ENCODE results near the gene NFIA. TPM values are rescaled to one million over a fixed set of nuclear protein-coding genes. Genes with fewer than 3 reads are reported as not detected.

Gene NFIA
- total RNA-seq, 1 donor from 2014 or later: 66.6 TPM

DNA sequence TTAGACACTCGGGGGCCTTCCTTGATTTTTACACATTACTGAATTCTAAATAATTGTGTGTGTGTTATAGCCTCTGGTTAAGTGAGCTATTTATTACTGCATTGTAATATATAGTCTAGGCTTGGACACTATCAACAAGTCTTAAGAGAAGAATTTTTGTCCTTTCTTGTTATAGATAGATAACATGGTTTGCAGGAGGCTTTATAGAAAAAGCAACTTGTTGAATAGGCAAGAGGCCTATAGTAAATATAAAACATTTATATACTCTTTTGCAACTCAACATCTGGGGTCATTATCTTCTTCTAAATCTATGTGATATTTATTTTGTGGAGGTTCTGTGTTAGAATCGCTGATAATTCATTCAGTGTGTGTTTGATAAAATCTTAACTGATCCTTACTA lies 293.8 kb downstream of the NFIA start:
- no peak for ATAC-seq
- H3K4me1 ChIP-seq: no peaks in the 10 kb centered on the region
- intact Hi-C loops (cut with DNase I): no loop called here

DNA sequence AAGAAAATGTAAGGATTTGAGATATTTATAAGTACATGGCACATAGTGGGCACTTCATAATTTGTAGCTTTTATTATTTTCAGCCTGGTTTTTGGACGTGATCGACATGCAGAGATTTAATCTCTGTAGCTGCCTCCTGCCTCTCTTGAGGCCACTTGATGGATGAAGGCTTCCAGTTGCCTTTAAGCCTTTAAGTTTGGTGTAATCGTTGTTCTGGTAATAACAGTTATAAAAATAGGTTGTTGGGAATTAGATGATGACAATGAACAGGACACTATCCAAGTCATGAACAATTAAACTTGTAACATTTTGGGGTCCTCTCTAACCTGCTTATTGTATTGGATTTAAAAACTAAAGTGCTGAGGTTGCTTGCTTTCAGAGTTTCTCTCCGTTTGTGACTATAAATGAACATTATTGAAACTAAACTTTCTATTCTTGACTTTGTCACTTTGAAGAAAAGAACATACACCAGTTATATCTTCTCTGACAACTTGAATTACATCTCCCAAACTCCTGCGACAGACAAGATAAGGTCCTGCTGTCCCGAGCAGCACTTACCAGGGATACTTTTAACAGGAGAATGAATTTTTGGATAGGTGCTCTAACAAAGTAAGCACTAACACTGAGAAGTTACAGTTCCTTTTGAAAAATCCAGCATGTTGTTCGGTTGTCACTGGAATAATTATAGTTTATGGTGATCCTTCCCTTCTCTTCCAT lies 295.0 kb downstream of the NFIA start:
- Histone ChIP-seq H3K4me1 (no peaks in the 10 kb centered on the region), H3K36me3 (no peaks in the 10 kb centered on the region)
- intact Hi-C loops (cut with DNase I): no loop called here

More for the DNA sequence above, 293.8 kb downstream of the NFIA start:
- H3K36me3 ChIP-seq: no peaks in the 10 kb centered on the region
- TF ChIP-seq, protein P1, sequence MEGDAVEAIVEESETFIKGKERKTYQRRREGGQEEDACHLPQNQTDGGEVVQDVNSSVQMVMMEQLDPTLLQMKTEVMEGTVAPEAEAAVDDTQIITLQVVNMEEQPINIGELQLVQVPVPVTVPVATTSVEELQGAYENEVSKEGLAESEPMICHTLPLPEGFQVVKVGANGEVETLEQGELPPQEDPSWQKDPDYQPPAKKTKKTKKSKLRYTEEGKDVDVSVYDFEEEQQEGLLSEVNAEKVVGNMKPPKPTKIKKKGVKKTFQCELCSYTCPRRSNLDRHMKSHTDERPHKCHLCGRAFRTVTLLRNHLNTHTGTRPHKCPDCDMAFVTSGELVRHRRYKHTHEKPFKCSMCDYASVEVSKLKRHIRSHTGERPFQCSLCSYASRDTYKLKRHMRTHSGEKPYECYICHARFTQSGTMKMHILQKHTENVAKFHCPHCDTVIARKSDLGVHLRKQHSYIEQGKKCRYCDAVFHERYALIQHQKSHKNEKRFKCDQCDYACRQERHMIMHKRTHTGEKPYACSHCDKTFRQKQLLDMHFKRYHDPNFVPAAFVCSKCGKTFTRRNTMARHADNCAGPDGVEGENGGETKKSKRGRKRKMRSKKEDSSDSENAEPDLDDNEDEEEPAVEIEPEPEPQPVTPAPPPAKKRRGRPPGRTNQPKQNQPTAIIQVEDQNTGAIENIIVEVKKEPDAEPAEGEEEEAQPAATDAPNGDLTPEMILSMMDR (IDR thresholded peaks at IDR 0.05): no peak
- H3K9me3 ChIP-seq: no peaks in the 10 kb centered on the region
- no peak overlapping the region for H3K27ac ChIP-seq
- H3K27me3 ChIP-seq: no peaks in the 10 kb centered on the region
- no peak overlapping the region for H3K4me3 ChIP-seq
- no peak for DNase-seq

DNA sequence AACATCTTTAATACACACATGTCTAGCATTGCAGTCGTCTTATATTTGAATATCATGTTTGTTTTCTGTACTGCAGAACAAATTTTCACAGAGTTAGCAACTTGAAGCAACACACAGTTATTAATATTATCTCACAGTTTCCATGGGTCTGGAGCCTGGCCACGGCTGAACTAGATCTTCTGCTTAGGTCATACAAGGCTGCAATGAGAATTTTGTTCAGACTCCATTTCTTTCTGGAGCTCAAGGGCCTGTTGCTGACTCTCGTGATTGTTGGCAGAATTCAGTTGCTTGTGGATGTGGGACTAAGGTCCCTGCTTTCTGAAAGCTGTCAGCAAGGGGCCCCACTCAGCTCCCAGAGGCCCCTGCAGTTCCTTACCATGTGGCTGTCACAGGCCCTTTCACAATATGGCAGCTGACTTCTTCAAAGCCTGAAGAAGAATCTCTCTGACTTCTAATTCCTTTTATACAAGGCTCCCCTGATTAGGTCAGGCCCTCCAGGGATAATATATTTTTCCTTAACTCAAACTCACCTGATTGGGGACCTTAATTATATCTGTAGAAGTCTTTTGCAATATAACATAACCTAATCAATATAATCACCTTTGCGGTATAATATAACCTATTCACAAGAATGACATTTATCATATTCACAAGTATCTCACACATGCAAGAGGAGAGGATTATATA lies 296.3 kb downstream of the NFIA start:
- no peaks in the 10 kb centered on the region for H3K9me3 ChIP-seq
- intact Hi-C loops (cut with DNase I): no loop called here
- H3K4me1 ChIP-seq: no peaks in the 10 kb centered on the region
- DNase-seq (no peak), ATAC-seq (no peak)
- no peaks in the 10 kb centered on the region for H3K27me3 ChIP-seq
- TF ChIP-seq, protein P1 (IDR thresholded peaks at IDR 0.05): no peak
- H3K4me3 ChIP-seq: no peak overlapping the region
- no peak overlapping the region for H3K27ac ChIP-seq
- H3K36me3 ChIP-seq: peaks cover 7% of the 10 kb centered on the region

More for the DNA sequence above, 295.0 kb downstream of the NFIA start:
- Histone ChIP-seq H3K27me3 (no peaks in the 10 kb centered on the region), H3K27ac (no peak overlapping the region), H3K9me3 (no peaks in the 10 kb centered on the region), H3K4me3 (no peak overlapping the region)
- ATAC-seq (no peak), DNase-seq (no peak)
- TF ChIP-seq, protein P1 (IDR thresholded peaks at IDR 0.05): no peak

DNA sequence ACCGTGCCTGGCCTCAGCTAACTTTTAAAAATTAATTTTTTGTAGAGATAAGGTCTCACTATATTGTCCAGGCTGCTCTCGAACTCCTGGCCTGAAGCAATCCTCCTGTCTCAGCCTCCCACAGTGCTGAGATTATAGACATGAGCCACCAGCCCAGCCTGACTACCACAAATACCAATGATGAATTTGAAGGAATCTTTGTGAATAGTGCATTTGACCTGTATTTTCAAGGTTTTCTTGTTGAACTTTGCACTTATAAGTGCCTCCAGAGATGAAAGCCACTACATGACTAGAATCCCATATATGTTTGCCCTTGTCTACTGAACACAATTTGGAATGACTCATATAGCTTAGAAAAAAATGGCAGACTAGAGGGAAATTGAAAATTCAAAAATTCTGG lies 297.3 kb downstream of the NFIA start:
- no peak overlapping the region for H3K27ac ChIP-seq
- H3K36me3 ChIP-seq: peaks cover 9% of the 10 kb centered on the region
- intact Hi-C loops (cut with DNase I): no loop called here
- no peaks in the 10 kb centered on the region for H3K4me1 ChIP-seq
- H3K9me3 ChIP-seq: no peaks in the 10 kb centered on the region
- no peaks in the 10 kb centered on the region for H3K27me3 ChIP-seq
- DNase-seq (no peak), ATAC-seq (no peak)
- no peak overlapping the region for H3K4me3 ChIP-seq
- TF ChIP-seq, protein P1 (IDR thresholded peaks at IDR 0.05): no peak

DNA sequence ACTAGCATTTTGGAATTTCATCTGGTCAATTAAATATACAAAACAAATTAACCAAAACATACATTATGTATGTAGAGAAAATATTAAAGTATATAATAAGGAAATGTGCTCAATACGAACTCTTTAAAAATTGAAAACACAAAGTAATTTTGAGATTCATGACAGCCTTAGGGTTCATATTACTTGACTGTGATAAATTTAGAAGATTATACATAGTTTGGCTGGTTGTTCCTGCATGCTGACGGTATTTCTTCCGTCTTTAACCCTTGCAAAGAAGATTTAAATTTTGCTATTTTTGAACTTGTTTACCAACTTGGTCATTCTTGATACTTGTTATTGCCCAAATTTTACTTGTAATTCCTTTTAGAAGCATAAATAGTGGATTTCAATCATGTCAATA lies 298.2 kb downstream of the NFIA start:
- ATAC-seq: no peak
- no peak for DNase-seq
- H3K27me3 ChIP-seq: no peaks in the 10 kb centered on the region
- TF ChIP-seq, protein P1 (IDR thresholded peaks at IDR 0.05): no peak
- no peak overlapping the region for H3K4me3 ChIP-seq
- H3K36me3 ChIP-seq: peaks cover 9% of the 10 kb centered on the region
- H3K9me3 ChIP-seq: no peaks in the 10 kb centered on the region
- intact Hi-C loops (cut with DNase I): no loop called here
- no peak overlapping the region for H3K27ac ChIP-seq
- H3K4me1 ChIP-seq: no peaks in the 10 kb centered on the region
